GM19324 (cell line): ENCODE data around the gene FBXL7.

ENCODE experiments used
- ATAC-seq: cut with Tn5 transposase; IDR thresholded peaks from one replicate; pipeline ENCODE4 v1.9.1; 2021; ENCODE audit warnings: mild to moderate bottlenecking, moderate library complexity; ENCODE audit not compliant: unreplicated experiment, low FRiP score

The FBXL7 gene

DNA sequence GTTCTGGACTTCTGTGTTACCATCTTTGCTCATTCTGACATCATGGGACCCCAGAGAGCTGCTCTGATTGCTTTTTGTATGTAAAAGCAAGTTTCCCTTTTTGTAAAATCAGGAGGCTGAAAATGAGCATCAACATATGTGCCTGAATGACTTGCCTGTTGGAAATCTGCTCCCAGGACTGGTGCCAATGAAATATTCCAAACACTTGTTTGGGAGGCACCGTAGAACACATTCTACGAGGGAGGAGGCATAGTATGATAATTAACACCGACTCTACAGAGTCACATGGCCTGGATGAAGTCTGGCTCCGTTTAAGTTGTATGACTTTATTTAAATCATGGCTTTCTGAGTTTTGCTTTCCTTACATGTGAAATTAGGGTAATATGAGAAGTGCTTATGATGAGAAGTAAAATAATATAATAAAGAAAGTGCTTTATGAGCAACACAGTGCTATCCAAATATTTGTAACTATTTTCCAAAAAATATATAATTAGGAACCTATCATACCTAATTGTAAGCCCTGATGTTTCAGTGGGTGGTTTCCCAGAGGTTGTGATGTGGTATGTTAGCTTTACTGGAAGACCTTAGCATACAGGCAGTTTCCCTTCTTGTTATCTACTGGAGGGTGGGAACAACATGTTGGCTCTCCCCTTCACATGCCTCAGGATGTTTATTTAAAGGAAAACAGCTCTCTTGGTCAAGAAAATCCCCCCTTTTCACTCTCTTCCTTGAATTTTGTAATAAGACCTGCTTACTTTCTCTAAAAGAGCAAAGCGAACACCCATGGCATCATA lies 238.1 kb downstream of the FBXL7 start:
- ATAC-seq, result no peak

DNA sequence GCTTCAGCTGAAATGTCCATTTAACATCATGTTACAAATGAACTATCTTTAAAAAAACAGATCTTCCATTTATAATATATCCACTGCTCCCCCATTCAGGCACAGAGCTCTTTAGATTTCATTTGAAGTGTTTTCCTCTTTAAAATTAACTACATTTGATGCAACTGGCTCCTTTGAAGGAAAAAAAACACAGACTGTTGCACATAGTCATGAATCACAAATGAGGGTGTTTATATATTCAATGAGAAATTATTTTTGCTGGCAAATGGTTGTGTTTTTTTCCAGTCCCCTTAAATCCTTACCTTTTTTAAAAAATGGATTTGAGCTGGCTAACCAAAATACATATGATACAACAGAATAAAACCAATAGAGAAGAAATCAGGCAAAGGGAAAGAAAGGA lies 240.4 kb downstream of the FBXL7 start:
- ATAC-seq, result no peak

DNA sequence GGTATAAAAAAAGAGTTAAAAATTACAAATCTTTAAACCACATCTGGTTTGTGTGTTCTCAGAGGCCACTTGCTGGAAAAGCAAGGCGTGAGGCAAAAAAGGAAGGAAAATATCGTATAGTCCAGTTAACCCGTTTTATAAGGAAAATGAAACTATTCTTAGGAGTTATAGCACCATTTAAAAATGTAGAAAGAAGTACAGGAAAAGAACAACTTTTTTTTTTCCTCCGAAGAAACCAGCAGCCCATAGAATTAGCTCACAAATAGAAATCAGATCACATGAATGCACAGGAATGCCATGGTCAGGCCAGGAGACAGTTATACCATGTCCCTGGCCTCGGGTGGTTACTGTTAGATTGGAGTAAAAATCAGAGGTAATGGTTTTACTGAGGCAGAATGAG lies 241.6 kb downstream of the FBXL7 start:
- no peak for ATAC-seq

DNA sequence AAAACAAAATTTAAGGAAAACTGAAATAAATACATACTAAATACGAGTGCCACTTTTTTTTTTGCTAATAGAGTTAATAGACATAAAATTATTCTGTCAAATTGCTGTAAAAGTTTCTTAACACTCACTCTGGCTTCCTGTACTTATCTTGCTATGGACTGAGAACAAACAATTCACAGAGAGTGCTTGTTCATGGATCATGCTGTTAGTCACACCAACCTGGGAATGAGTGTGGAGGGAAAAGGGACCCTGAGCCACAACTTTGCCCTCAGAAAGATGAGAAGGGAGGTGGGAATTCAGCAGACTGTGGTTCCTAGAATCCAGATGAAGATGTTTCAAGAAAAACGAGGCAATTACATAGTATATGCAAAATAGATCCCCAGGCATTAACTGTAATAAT lies 246.9 kb downstream of the FBXL7 start:
- ATAC-seq, result no peak

DNA sequence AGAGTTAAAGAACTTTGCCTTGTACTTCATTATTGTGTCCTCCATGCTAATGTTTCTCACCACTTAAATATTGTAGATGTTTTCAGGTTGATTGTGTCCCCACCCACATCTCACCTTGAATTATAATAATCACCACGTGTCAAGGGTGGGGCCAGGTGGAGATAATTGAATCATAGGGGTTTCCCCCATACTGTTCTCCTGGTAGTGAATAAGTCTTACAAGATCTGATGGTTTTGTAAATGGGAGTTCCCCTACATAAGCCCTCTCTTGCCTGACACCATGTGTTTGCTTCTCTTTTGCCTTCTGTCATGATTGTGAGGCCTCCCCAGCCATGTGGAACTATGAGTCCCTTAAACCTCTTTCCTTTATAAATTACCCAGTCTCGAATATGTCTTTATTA lies 248.3 kb downstream of the FBXL7 start:
- no peak for ATAC-seq

DNA sequence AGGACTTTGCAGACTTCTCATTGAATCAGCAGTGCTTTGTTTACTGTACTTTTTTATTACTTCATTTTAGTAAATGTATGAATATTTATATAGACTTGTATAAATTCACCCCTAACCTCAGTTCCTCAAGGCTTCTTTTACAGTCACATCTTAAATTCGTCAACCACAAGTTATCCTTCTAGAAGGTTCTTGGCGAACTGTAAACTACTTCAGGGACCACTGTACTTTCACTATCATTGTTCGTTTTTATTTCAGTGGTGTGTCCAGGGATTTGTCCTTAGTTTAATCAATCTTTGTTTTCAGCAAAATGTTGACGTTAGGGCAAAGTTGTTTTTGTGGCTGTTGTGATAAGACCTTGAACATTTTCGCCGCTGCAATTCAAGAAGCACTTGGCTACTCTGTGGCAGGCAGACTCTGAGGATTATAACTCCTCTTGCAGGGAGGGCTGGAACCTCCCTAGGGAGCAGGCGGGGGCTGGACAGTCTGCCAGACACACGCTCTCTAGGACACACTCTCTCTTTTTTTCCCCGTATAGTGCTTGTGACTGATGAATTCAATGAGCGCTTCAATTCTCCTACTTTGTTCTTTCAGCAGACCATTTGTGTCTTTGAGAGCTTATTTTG lies 252.8 kb downstream of the FBXL7 start:
- ATAC-seq, result no peak

DNA sequence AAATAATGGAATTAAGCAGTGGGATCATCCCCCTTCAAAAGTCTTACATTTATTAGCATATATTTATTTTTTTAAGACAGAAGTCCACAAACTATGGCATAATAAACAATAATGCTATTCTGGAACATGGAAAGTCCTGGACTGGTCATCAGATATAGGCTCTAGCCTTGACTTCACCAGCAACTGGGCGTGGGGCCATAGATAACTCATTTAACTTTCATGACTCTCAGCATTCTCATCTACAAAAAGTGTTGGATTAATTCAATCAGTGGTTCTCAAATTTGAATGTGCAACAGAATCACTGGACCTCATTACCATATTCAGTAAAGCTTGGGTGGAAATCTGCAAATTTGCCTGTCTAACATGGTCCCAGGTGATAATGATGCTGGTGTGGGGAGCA lies 253.8 kb downstream of the FBXL7 start:
- ATAC-seq, result no peak

DNA sequence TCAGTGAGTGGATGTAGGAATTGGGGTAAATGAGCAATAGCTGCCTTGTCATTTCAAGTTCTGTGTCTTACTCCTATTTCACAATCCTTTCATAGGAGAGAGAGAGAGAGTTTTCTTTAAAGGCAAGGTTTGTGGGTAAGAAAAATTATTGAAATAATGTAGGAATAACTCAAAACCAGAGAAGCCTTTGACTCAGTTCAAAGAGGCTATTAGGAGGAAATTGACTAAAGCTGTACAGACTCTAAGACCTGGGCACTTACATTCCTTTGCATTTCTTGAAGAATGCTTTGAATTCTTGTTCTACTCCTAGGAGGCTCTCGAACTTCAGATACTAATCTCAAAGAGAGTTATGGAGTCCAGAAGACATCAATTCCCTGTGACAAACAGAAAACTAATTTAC lies 257.1 kb downstream of the FBXL7 start:
- ATAC-seq, result no peak

DNA sequence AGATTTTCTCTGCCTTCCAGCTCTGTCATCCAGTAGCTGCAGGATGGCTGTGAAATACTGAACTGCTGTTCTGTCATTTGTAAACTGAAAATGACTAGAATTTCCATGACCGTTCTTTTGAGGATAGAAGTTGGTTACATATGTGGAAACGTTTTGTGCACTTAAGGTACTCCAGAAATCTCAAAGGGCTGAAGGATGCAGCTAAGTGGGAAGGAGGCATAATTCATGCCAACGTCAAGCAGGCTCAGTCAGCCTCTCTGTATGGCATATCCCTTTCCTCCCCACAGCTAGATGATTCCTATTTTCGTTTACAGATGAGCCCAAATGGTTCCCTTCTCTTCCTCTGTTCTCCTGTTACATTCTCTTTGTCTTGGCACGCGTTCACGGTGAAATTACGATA lies 257.6 kb downstream of the FBXL7 start:
- no peak for ATAC-seq

DNA sequence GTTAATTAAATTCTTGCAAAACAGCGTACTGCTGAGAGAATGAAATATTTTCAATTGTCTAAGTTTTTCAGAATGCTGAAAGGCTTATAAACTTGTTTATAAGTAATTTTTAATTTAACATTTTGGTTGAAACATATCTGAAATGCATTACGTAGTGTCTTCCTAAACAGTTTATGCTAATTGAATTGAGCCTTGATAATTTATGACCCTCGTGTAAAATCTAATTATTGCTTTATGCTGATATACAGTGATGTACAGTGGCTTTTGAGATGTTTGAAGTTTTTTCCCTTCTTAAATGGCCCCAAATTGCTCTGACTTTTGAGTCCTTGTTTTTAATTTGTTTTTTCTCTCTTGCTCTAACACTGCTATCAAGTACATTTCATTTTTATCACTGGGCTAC lies 262.7 kb downstream of the FBXL7 start:
- ATAC-seq, result no peak

DNA sequence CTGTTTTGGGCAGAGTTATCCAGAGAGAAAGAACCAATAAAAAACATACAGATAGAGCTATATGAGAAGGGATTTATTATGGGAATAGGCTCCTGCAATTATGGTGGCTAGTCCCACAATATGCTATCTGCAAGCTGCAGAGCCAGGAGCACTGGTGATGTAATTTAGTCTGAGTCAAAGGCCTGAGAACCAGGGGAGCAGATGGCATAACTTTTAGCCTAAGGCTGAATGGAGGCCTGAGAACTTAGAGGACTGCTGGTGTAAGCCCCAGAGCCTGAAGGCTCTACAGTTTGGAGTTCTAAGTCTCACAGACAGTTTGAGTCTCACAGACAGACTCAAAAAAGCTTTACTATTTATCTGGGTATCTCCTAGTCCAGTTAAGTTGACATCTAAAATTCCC lies 263.8 kb downstream of the FBXL7 start:
- ATAC-seq, result no peak

DNA sequence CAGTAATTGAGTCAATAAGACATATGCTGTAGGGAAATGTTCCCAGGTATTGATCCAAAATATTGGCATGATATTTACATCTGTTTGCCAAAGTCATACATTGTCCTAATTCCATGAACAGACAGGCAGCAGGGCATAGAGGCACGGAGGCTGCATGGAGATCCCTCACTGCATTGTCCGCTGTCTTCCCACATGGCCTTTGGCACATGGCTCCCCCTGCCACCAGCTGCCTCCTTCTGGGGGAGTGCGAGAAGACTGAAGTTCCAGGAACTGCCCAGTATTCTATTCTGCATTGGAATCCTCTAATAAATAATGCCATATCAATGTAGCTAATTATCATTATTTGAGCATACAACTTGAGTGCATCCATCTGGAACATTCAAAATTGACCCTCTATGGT lies 269.0 kb downstream of the FBXL7 start:
- ATAC-seq, result no peak

DNA sequence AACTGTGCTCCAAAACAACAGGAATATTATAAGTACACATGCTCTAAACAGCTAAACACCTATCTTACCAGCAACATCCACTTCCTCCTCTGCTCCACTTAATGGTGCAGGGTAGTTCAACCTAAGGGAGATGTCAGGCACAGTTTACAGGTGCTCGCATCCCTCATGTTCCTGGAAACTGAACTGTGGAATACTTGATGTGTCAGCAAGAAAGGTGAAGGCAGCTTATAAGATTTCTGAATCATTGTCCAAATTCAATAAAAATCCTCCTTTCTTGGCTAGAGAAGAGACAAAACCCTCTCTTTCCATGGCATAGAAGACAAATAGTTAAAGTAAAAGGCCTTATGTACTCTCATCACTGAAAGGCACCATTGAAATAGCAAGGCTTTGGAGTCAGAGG lies 272.2 kb downstream of the FBXL7 start:
- no peak for ATAC-seq

DNA sequence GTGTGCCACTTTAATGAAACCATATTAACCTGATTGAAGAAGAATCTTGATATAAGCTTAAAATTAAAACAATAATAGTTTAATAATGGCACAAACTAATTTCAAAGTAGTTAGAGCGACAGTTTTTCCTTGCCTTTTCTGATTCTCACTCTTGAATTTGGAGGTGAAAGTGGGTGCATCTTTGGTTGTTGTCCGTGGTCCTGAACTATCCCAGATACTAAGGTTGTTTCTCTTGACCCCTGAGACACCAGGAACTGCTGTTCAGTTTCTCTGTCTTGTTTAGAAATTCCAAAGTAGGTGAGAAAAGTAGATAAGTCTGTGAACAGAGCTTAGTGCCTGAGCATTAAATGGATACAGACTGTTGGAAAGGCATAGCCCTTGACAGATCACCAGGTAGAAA lies 274.7 kb downstream of the FBXL7 start:
- ATAC-seq, result no peak

DNA sequence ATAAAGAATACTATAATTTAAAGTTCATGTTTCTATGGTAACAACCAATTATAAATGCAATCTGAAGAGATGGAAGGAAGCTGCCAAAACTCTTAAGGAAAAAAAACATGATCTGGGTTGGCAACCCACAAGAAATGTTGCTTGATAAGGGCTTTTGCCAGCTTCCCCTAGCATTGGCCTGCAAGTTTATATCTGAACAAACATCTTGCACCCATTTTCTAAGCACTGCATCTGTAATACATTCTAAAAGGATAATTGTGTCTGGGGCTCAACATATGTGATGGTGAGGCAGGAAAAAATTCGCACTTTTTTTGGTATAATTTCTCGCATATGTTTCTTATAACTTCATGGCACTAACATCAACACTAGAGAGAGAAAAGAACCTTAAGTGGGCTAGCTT lies 276.4 kb downstream of the FBXL7 start:
- ATAC-seq, result no peak

DNA sequence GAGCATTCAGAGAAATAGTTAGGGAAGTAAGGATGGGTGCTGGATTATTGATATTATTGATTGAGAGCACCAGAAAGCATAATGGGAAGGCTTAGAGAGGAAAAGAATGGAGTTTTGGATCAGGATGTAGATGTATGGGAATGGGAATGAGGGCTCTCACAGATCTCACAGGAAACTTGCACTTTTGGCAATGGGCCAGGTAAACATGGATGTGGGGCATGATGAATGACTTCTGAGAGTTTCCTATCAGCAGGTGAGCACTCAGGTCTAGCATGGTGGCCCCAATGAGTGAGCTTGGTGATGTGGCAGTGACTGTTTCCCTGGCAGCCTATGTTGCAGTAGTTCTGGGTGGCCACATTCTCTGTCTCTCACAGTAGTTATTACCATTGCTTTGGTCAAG lies 283.8 kb downstream of the FBXL7 start:
- no peak for ATAC-seq

DNA sequence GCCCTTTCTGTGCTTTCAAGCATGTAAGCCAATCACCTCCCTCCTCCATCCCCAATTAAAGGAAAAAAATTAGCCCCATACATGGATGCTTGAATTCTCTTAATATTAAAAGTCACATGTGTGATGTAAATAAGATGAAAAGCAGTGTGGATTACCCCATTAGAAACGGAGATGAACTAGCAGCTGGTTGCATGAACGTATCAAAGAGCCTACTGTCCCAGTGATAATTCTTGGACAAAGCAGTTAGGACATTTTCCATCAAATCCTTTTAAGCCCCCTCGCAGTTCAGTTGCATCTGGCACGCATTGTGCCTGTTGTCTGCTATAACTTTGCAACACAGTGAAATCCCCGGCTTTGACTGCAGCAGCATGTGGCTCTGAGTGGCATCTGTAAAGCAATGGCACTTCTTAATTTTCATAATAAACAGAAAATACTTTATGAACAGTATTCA lies 285.6 kb downstream of the FBXL7 start:
- ATAC-seq, result no peak

DNA sequence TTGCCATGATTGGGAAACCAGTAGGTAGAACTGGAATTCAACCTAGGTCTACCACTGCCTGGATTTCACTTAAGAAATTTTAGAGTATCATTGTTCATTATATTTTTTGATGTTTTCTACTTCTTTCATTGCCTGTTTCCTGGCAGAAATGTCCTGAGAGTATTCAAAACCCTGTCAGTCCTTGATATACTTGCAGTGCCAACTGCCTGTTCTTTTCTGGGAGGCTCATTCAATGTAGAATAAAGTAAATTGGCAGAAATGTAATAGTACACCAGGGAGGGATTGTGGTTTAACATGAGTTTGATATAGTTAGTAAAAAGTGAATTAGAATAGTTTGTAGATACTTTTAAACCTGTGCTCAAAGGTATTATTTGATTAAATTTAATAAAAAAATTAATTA lies 286.3 kb downstream of the FBXL7 start:
- no peak for ATAC-seq

DNA sequence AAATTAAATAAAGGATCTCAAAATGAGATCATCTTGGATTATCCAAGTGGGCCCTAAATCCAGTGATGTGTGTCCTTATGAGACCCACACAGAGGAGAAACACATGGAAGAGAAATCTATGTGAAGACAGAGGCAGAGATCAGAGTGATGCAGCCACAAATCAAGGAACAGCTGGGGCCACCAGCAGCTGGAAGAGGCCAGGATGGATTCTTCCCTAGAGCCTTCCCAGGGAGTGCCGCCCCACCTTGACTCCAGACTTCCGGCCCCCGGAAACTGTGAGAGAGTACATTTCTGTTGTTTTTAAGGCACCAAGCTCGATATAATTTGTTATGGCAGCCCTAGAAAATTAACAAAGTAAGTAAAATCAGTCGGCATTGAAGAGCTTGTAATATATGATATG lies 286.9 kb downstream of the FBXL7 start:
- no peak for ATAC-seq

DNA sequence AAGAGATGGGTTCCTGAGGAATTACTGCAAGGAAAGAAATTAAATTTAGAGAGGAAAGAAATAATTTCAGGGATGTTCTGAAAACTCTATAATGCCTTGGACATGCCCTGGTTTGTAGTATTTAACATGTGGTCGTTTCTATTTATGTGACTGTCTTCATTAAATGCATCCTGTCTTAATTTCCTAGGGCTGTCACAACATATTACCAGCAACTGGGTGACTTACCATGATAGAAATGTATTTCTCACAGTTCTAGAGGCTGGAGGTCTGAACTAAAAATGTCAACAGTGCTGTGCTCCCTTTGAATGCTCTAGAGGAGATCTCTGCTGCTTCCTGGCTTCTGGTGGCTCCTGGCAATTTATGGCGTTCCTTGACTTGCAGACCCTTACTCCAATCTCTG lies 287.7 kb downstream of the FBXL7 start:
- ATAC-seq, result no peak

DNA sequence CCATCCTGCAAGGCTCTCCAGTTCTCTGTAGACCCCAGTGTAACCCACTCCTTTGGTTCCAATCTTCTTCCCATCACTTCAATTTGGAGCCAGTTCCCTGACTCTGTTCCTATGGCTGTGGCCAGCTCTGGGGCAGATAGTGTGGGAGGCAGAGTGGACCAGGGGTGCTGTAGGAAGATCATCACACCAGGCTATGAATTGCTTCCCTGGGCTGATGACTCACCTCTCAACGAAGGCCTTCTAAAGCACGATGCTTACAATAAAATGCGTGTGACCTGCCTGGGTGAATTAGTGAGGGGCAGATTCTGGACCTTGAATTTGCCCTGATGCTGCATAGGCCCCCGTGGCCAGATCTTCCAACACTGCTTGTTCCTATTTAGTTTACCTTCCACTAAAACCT lies 289.7 kb downstream of the FBXL7 start:
- ATAC-seq, result no peak

DNA sequence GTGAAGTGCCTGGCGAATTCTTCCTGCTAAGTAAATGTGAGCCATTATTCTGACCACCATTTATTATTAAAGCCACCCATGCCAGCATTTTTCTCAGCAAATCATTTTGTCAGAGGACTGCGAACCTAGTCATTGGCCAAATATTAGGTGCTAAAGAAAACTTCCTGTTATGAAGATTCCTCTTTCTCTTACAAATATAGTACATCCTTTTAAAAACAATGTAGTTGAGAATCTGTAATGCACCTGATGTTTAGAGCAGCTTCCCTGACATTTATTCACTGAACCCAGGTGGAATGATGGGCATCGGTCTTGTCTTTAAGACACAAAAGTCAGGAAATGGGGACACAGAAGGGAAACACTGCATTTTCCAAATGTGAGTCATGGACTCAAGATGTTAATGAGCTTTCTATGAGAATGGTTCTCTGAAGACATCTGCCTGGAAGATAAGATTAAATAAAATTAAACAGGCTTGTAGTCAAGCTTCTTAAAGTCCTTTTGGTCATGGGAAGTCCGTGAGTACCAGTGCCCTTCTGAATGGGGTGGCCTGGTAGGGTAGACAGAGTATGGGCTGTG lies 290.6 kb downstream of the FBXL7 start:
- ATAC-seq, result no peak
